ENCODE data around the gene VPS41.

DNA sequence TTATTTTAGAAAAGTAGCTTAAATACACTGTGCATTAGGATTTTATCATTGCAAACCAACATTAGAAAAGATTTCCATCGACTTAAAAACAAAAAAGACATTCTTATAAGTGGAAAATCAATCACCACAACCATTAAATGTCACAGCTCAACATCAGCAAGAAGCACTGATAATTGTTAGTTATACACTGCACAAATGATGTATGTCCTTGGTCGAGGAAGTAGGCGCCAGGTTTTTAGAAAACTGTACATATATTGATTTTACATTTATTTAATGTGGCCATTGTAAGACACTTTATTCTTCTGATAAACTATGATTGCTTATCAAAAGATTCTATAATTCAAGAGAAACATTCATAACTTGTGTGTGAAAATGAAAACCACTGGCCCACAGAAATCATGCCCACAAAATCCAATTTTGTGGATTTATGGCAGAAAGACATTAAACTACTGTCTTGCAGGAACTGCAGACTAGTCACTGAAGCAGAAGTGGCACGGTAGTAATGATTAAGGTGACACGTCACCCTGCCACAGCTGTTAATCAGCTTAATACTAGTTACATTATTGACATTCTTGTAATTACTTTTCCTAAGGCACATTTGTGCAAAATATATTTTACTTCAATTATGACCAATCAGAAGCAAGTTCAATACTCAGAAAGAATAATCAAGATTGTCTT lies 79.4 kb downstream of the VPS41 start:
- TF ChIP-seq, protein P1, sequence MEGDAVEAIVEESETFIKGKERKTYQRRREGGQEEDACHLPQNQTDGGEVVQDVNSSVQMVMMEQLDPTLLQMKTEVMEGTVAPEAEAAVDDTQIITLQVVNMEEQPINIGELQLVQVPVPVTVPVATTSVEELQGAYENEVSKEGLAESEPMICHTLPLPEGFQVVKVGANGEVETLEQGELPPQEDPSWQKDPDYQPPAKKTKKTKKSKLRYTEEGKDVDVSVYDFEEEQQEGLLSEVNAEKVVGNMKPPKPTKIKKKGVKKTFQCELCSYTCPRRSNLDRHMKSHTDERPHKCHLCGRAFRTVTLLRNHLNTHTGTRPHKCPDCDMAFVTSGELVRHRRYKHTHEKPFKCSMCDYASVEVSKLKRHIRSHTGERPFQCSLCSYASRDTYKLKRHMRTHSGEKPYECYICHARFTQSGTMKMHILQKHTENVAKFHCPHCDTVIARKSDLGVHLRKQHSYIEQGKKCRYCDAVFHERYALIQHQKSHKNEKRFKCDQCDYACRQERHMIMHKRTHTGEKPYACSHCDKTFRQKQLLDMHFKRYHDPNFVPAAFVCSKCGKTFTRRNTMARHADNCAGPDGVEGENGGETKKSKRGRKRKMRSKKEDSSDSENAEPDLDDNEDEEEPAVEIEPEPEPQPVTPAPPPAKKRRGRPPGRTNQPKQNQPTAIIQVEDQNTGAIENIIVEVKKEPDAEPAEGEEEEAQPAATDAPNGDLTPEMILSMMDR (IDR thresholded peaks at IDR 0.05): no peak
- no peak for TF ChIP-seq POLR2A (IDR thresholded peaks at IDR 0.05)
